Activated T-helper 1 cell treated with Interleukin-2 at 50 U/mL for 16 hours (primary cell): ENCODE data around the gene NUMB.
"Not testable (repeated sequence)": the region's sequence is repeated elsewhere in the genome, so short reads cannot be mapped to it uniquely, and the experiment has no call there.

Experiments
- DNase-seq: peaks from one replicate; pipeline ENCODE4 v3.0.0-alpha.2; 2020; ENCODE audit warnings: low read depth

The NUMB gene

GRCh38 chr14:73465823-73466532, 7.6 kb upstream of the NUMB start:
- DNase-seq, result no peak

- no peak for DNase-seq
Observed at GRCh38 chr14:73463411-73463810, 5.1 kb upstream of the NUMB start.

GRCh38 chr14:73462815-73463214, 4.5 kb upstream of the NUMB start:
- no peak for DNase-seq

- DNase-seq, result no peak
Observed at GRCh38 chr14:73462048-73462715, 3.8 kb upstream of the NUMB start.

GRCh38 chr14:73461478-73462047, 3.2 kb upstream of the NUMB start:
- DNase-seq, result no peak

GRCh38 chr14:73460691-73461127, 2.4 kb upstream of the NUMB start:
- no peak for DNase-seq

GRCh38 chr14:73459959-73460358, 1.6 kb upstream of the NUMB start:
- no peak for DNase-seq

GRCh38 chr14:73457924-73458182, 493 bp downstream of the NUMB start:
- no peak for DNase-seq

- DNase-seq, result no peak
Observed at GRCh38 chr14:73457041-73457923, 1.1 kb downstream of the NUMB start.

- no peak for DNase-seq
Observed at GRCh38 chr14:73455294-73455693, 3.1 kb downstream of the NUMB start.

GRCh38 chr14:73452341-73453186, 5.8 kb downstream of the NUMB start:
- no peak for DNase-seq

GRCh38 chr14:73443758-73444157, 14.6 kb downstream of the NUMB start:
- DNase-seq, result no peak

GRCh38 chr14:73441286-73441685, 17.1 kb downstream of the NUMB start:
- DNase-seq, result no peak

- no peak for DNase-seq
Observed at GRCh38 chr14:73438993-73439392, 19.4 kb downstream of the NUMB start.

- no peak for DNase-seq
Observed at GRCh38 chr14:73437206-73437605, 21.1 kb downstream of the NUMB start.

GRCh38 chr14:73432124-73432523, 26.2 kb downstream of the NUMB start:
- DNase-seq, result no peak

GRCh38 chr14:73428353-73428824, 30.0 kb downstream of the NUMB start:
- DNase-seq, result no peak

GRCh38 chr14:73427516-73428264, 30.7 kb downstream of the NUMB start:
- no peak for DNase-seq

- no peak for DNase-seq
Observed at GRCh38 chr14:73426877-73427276, 31.5 kb downstream of the NUMB start.

GRCh38 chr14:73424453-73424852, 33.9 kb downstream of the NUMB start:
- no peak for DNase-seq

GRCh38 chr14:73423092-73423491, 35.3 kb downstream of the NUMB start:
- not testable (repeated sequence) for DNase-seq
